DMS53 treated with DMSO at 0.1 percent for 48 hours (cell line): ENCODE measurements around the gene OR10A3.

Experiments
- DNase-seq: peaks from one replicate; lab custom pipeline; 2025; ENCODE audit not compliant: unreplicated experiment; lab: John Stamatoyannopoulos, UW

OR10A3 gene

DNA sequence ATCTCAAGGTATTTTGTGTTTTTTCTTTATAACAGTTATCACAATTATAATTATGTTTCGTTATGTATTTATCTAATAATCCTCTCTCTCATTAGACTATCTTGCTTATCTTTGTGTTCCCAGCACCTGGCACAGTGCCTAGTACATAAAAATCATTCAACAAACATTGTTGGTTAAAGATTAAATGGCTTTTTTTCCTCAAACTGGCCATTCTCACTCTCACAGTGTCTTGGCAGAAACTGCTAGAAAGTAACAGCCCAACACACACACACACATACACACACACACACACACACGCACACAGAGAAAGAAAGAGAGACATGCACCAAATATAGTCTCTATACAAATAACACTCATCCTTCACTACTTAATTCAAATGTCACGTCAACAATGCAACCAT, 47.3 kb downstream of the OR10A3 start:
- no peak for DNase-seq

DNA sequence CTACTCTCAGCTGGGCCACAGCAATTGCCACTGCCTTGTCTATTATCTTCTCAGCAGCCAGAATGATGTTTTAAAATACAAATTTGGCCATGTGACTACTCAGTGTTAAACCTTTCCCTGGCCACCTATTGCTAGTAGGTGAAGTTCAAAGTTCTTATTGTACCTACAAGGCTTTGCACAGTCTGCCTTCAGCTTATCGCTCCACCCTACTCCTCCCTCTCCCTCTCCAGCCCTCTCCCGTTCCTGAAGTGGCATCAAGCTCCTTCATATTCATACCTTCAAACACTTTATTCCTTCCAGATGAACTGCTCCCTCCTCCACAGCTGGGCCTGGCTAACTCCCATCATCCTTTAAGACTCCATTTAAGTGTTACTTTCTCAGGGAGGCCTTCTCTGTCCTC, 47.7 kb downstream of the OR10A3 start:
- no peak for DNase-seq

GRCh38 chr11:7892840-7893254, 48.7 kb downstream of the OR10A3 start:
- peak; percentile 86 for DNase-seq

DNA sequence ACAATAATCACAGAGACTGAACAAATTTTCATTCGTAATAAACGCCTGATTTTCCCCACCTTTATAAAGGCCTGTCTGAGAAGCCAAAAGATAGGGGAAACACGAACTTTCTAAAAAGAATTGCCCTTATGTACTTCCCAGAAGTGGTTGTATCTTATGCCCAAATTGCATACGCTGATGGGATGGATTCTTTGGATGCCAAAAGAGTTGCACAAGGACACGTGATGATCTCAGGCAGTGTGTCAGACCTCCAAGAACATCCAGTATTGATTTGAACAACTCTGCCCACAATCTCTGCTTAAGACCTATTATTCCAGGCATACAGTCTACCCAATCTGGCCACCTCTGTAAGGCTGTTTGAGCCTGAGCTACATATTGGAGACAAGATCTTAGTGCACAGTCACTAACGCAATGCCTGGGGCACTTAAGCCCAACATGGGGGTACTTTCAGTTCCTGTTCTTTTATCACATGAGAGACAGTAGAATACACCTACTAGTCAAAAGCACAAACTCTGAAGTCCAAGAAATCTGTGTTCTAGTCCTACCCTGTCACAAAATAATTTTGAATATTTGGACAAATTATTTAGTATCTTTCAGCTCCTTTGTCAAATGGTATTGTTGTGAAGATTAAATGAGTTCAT, 49.3 kb downstream of the OR10A3 start:
- no peak for DNase-seq

GRCh38 chr11:7890417-7891172, 50.9 kb downstream of the OR10A3 start:
- no peak for DNase-seq

- no peak for DNase-seq
Measured at GRCh38 chr11:7889985-7890384, 51.5 kb downstream of the OR10A3 start.
